Putamen (tissue), 1 donor: Measurements from ENCODE around the gene BST1.
A peak's percentile ranks its signal among the peaks of the same experiment; 100 is the strongest.
"Not testable (repeated sequence)": the region's sequence is repeated elsewhere in the genome, so short reads cannot be mapped to it uniquely, and the experiment has no call there.

Experiments
- DNase-seq: peaks from one replicate; pipeline ENCODE4 v3.0.0-alpha.2; 2016; ENCODE audit warnings: low spot score

BST1 gene

GRCh38 chr4:15749001-15749400 lies 46.1 kb downstream of the BST1 start:
- no peak for DNase-seq

GRCh38 chr4:15751153-15751552 lies 48.3 kb downstream of the BST1 start:
- no peak for DNase-seq

DNA sequence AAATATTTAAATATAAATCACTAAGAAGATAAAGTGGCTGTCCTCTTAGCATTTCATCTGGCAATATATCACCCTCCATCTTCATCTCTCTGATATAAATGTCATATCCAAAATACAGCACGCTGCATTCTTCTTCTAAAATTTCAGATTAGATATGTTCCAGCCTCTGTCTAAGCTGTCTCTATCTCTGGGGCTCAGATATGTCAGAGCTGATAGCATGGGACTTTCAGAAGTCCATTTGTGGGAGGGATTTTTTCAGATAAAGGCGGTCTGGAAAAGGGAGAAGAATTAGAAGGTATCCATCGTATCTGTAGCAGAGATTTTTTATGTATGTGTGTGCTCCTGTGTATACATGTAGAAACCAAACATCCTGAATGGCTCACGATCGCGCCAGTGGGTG lies 50.2 kb downstream of the BST1 start:
- no peak for DNase-seq

DNA sequence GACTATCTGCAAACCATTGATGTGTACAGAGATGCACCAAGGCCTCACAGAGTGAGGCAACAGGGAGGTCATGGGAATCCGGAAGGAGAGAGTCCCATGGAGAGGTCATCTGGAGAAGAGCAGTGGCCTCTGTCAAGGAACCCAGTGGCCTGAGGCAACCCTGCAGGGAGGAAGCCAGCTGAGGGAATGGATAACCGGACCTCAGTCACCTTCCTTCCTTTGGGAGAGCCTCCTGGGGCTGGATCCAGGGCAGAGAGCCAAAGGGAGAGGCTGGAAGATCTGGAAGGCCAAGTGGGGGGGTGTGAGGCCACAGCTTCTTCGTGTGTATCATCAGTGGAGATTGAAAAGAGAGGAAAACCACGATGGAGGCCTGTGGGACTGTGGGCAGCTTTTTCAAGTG lies 50.9 kb downstream of the BST1 start:
- DNase-seq: no peak

DNA sequence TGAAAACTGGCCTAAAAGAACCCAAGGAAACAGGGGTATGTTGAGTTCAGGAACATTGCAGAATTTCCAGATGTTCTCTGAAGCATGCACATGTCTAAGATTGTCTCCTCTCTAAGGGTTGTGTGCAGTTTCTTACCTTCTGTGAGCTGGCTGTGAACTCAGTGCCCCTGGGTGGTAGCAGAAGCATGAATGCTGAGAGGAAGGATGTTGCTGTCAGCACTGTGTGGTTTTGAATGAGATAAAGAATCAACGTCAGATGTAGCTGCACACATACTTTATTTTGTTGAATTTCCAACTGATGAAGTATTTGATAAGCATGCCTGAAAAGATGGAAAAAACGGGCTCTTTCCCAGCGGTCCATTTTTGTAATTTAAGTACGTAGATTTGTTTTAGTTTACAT lies 51.5 kb downstream of the BST1 start:
- no peak for DNase-seq

DNA sequence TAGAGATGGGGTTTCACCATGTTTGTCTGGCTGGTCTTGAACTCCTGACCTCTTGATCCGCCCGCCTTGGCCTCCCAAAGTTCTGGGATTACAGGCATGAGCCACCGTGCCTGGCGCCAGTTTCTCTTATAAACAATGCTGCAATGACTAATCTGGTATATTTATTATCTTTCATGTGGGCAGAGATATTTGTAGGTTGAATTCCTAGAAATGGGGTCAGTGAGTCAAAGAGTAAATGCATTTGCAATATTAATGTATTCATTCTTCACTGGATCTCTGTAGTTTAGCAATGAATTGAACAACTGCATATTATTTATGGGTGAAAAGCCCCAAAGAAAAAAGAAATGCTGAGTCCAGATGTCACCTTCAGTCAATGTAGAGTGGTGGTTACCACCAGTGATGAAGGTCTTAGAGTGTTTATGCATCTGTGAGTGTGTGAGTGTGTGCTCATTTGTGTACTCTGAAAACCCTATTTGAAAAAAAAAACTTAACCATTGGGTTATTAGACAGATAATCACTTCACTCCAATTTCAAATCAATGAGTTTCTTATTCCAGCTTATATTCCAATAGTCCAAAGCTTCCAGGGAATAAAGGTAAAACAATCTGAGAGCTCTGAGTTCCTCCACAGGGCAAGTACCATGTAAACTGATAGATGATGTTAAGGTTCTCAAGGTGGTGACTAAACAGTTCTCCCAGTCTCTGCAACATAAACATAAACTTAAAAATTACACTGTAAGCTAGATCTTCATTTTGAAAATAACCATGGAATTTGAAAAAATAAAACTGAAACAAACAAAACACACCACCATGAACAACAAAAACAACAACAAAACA lies 52.7 kb downstream of the BST1 start:
- DNase-seq: no peak

- DNase-seq: no peak
Observed at GRCh38 chr4:15756361-15756861, 53.5 kb downstream of the BST1 start.

- no peak for DNase-seq
Observed at GRCh38 chr4:15757054-15757453, 54.2 kb downstream of the BST1 start.

- DNase-seq: no peak
Observed at GRCh38 chr4:15758294-15758693, 55.4 kb downstream of the BST1 start.

DNA sequence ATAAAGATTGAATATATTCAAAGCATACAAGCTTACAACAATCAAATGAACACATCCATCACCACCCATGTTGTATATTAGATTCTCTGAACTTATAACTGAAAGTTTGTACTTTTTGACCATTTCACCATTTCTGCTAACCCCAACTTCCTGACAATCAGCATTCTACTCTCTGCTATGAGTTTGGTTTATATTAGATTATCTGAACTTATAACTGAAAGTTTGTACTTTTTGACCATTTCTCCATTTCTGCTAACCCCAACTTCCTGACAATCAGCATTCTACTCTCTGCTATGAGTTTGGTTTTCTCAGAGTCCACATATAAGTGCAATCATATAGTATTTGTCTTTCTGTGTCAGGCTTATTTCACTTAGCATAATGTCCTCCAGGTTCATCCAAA lies 59.6 kb downstream of the BST1 start:
- not testable (repeated sequence) for DNase-seq

DNA sequence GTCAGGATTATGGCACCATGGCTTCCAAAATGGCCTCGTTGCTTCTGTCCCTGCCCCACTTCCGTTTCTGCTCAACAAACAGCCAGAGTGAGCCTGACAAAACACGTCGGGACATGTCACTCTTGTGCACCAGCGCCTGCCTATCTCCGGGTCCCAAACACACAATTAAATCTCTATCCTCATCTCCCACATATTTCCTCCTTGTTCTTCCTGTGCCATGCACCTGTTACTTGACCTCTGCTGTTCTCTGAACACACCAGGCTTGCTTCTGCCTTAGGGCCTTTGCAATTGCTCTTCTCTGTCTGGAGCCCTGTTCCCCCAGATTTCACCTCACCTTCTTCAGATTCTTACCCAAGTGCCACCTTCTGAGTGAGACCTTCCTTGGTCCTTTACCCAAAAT lies 62.5 kb downstream of the BST1 start:
- no peak for DNase-seq

DNA sequence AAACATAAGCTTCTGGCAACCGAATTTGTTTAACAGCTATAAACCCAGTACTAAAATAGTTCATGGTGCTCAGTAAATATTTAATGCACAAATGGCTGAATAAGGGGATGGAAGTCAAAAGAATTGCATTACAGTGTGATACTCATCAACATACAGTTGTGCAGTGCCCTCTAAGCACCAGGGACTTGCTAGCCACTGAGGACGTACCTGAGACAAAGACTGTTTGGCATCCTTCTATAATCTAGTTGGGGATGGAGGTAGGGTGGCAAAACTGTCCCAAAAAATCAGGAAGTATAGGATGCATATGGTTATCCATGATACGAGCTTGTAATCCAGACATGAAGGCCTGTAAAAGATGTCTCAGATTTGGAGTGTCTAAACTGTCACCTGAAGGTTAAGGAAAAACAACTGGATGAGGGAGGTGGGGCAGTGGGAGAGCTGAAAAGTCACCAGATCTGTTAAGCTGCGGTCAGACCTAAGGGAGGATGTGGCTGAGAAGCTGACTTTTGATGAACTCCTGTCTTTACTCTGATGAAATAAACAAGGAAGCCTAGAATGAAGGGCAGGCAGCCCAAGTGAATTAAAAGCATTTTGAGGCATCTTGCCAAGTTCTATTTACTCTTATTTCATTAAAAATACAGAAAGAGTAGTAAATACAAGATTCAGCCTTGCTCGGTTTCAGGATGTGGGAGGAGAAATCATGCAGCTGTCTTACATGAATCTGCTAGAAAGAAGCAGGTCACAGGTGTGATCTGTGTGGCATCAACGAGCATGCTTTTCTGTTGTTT lies 63.2 kb downstream of the BST1 start:
- DNase-seq: no peak

DNA sequence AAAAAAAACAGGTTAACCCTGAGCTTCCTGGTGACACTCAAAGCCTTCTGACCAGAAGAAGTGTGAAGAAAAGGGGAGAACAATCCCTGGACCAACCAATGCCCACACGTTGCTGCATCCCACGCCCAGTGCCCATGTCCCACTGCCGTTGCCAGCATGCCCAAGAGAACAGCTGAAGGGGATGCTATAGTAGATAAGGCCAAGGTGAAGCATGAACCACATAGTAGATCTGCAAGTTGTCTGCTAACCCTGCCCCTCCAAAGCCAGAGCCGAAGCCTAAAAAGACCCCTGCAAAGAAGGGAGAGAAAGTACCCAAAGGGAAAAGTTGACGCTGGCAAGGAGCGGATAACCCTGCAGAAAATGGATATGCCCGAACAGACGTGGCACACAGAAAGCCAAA lies 64.0 kb downstream of the BST1 start:
- DNase-seq: no peak

DNA sequence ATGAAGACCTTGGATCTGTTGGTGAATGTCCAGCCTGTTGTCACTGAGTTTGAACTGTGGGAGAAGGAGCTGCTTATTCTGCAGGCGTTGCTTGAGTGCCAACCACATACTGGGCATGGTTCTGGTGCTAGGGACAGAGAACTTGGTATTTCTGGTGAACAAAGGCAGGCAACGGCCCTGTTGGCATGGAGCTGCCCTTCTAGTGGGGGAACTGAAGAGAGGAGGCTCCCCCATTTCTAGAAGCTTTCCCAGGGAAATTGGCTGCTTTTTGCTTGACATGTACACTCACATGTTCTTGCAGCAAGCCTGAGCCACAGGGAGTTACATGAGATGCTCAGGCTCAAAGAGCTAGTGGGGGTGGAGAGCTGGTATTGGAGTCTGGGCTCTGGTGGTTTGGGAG lies 66.3 kb downstream of the BST1 start:
- DNase-seq: no peak

- no peak for DNase-seq
Observed at GRCh38 chr4:15771216-15772058, 68.6 kb downstream of the BST1 start.

- DNase-seq: no peak
Observed at GRCh38 chr4:15774020-15774420, 71.2 kb downstream of the BST1 start.

- DNase-seq: no peak
Observed at GRCh38 chr4:15776871-15777648, 74.2 kb downstream of the BST1 start.

DNA sequence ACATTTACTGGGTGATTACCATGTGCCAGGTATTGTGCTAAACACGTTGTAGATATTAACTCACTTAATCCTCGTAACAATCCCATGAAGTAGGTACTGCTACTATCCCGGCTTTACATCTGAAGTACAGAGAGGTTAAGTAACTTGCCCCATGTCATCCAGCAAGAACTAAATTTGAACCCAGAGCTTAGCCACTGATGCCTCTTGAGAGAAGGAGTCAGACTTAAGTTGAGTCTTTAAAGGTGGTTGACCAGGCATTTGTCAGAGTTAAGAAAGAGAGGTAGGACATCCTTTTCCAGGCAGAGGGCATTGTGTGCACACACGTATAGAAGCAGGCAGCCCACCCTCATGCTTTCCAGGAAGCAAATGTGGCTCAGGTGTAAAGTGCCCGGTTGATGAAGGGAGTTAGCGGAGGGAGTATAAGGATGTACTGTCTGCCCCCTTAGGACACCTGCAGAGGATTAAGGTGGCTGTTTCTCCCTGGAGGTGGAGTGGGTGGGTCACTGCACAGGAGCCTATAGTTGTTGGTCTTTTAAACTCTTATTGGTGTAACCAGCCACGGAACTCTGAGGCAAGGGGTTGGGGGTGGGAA lies 74.9 kb downstream of the BST1 start:
- no peak for DNase-seq

DNA sequence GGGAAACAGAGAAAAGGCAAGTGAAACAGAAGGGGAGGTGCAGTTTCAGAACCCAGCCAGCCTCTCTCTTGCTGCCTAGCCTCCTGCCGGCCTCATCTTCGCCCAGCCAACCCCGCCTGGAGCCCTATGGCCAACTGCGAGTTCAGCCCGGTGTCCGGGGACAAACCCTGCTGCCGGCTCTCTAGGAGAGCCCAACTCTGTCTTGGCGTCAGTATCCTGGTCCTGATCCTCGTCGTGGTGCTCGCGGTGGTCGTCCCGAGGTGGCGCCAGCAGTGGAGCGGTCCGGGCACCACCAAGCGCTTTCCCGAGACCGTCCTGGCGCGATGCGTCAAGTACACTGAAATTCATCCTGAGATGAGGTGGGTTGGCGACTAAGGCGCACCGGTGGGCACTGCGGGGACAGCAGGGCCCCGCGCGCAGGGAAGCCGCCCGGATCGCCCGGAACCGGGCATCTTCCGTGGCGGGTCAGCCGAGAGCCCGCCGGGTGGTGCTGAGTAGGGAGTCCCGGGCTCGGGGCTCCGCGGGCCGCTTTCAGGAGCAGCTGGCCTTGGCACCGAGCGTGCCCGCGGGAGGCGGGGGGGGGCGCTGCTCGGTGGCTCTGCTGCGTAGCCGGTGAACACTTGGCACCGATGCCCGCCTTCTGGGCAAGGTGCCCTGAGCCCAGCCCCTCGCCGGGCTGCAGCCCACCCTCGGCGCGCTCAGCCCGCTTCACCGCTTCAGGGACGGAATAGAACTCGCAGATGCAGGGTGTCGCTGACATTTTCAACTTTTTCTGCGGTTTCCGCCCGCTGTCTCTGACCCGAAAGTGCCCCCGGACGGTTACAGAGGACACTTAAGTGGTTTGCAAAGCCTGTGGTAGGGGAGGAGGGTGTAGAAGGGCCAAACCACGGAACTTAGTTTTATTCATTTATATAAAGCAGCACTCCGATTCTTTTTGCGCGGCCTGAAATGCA lies 75.7 kb downstream of the BST1 start, which contains the start of gene CD38:
TSS of gene CD38 (plus strand) at position 40 of the 953 bp plus-strand sequence. CDS start at position 127, 87 bp downstream.
- peak; percentile 40 for DNase-seq

GRCh38 chr4:15779306-15779705 lies 76.4 kb downstream of the BST1 start:
- peak; percentile 35 for DNase-seq
